NB4 (cell line): ENCODE measurements around the gene USP10.

Experiments
- DNase-seq: peaks from one replicate; pipeline ENCODE4 v3.0.0; 2010; ENCODE audit warnings: low read depth
- H3K4me3 ChIP-seq: one replicate; pipeline ENCODE4 v1.5.1; 2011; ENCODE audit warnings: mild to moderate bottlenecking, low read depth, low read length, moderate library complexity
- MYC ChIP-seq: IDR thresholded peaks from 2 replicates; pipeline ENCODE4 v1.6.1; 2011; ENCODE audit warnings: low read depth, low read length
- POLR2A ChIP-seq: IDR thresholded peaks from 2 replicates; pipeline ENCODE4 v1.6.1; 2011; ENCODE audit warnings: mild to moderate bottlenecking; ENCODE audit not compliant: insufficient read length; ENCODE audit errors: extremely low read depth
- TF ChIP-seq, protein P1 (sequence below): IDR thresholded peaks from 2 replicates; pipeline ENCODE4 v1.6.1; 2011; ENCODE audit warnings: low read depth, low read length
- TF ChIP-seq, protein P2 (sequence below): IDR thresholded peaks from one replicate; pipeline ENCODE4 v1.5.1; 2012; ENCODE audit warnings: low read depth, low read length

Gene USP10

DNA sequence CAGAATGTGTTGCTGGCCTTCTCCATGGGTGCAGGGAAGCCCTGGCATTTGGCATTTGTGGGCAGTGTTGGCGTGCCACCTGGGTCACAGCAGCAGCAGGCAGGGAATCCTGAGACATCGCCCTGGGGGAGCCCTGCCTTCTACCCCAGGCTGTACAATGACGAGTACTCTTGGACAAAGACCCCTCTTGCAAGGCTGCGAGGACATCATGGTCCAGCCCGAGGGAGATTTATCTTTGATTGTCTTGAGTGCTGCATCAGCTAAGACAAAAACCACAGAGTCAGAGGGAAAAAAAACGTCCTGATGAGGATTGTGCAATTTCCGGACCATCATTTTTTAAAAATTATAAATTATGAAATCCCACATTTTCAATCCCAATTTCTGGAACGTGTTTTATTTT lies 123.7 kb downstream of the USP10 start:
- H3K4me3 ChIP-seq = no peak overlapping the region
- peak; percentile 40 for DNase-seq
- TF ChIP-seq, protein P1, sequence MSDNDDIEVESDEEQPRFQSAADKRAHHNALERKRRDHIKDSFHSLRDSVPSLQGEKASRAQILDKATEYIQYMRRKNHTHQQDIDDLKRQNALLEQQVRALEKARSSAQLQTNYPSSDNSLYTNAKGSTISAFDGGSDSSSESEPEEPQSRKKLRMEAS = no peak
- TF ChIP-seq, protein P2, sequence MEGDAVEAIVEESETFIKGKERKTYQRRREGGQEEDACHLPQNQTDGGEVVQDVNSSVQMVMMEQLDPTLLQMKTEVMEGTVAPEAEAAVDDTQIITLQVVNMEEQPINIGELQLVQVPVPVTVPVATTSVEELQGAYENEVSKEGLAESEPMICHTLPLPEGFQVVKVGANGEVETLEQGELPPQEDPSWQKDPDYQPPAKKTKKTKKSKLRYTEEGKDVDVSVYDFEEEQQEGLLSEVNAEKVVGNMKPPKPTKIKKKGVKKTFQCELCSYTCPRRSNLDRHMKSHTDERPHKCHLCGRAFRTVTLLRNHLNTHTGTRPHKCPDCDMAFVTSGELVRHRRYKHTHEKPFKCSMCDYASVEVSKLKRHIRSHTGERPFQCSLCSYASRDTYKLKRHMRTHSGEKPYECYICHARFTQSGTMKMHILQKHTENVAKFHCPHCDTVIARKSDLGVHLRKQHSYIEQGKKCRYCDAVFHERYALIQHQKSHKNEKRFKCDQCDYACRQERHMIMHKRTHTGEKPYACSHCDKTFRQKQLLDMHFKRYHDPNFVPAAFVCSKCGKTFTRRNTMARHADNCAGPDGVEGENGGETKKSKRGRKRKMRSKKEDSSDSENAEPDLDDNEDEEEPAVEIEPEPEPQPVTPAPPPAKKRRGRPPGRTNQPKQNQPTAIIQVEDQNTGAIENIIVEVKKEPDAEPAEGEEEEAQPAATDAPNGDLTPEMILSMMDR = no peak
- TF ChIP-seq MYC = no peak
- TF ChIP-seq POLR2A = no peak

DNA sequence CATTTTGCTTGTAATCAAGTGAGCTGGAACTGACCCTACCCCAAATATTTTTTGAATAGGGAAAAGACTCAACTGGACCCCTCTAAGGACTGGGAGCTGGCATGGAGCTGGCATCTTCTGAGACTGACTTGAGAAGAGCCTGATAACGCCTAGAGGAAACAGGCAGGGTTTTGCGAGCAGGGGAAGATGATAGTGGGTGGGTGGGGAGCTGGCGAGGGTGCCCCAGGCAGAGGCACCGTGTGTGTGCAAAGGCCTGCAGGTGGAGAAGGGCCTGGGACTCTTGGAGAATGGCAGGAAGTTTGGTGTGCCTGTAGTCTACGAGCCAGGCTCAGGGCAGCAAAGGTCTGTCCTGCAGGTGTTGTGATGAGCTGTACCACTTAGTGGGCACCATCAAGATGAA lies 124.1 kb downstream of the USP10 start:
- TF ChIP-seq MYC = no peak
- no peak for TF ChIP-seq POLR2A
- TF ChIP-seq, protein P2 = no peak
- H3K4me3 ChIP-seq = no peak overlapping the region
- no peak for DNase-seq

- DNase-seq = no peak
- no peak overlapping the region for H3K4me3 ChIP-seq
Observed at GRCh38 chr16:84825896-84826557, 126.2 kb downstream of the USP10 start.

GRCh38 chr16:84826558-84826941 lies 126.8 kb downstream of the USP10 start:
- TF ChIP-seq, protein P1 = no peak
- TF ChIP-seq, protein P2 = no peak
- TF ChIP-seq MYC (no peak), POLR2A (no peak)
- DNase-seq = no peak
- H3K4me3 ChIP-seq = no peak overlapping the region

More at GRCh38 chr16:84825896-84826557, 126.2 kb downstream of the USP10 start:
- TF ChIP-seq MYC (no peak), POLR2A (no peak)
- TF ChIP-seq, protein P1 = no peak
- TF ChIP-seq, protein P2 = no peak

DNA sequence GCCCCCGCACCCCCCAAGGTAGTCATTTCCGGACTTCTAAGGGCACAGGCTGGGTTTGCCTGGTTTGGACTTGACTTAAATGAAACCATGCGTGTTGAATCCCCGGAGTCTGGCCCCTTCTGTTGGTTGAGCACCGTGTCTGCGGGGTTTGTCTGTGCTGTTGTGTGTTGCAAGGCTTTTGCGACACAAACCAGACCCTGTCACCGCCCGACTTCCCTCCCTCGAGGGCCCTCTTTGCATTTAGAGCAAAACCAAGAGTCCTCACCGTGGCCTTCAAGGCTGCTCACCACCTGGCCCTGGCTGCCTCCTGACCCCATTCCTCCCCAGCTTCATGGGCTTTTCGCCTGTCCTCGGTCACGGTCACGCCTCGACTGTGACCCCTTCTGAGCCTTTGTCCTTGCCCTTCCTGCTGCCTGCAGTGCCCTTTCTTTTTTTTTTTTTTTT lies 127.4 kb downstream of the USP10 start:
- DNase-seq = peak; percentile 95
- TF ChIP-seq, protein P1 = peak; percentile 68
- peak; percentile 71 for TF ChIP-seq MYC
- TF ChIP-seq, protein P2 = no peak
- no peak overlapping the region for H3K4me3 ChIP-seq
